Thyroid gland (tissue), 4 donors: ENCODE measurements around the gene TREML2. TPM values are rescaled to one million over a fixed set of nuclear protein-coding genes. Genes with fewer than 3 reads are reported as not detected.

Experiments
- DNase-seq, 2 donors: peaks; one replicate each; pipeline ENCODE4 v3.0.0-alpha.2; 2019
- H3K27ac ChIP-seq, 3 donors: fragments of 200-600 bp; sonication (generic); 1 replicate in 2 of 3; 2 replicates in 1 of 3; pipeline ENCODE4 v1.5.1; 2016 to 2019; ENCODE audit warnings: mild to moderate bottlenecking in 1 of 3, moderate library complexity in 1 of 3
- H3K27me3 ChIP-seq: fragments of 200-600 bp; sonication (generic); one replicate; pipeline ENCODE4 v1.5.1; 2019
- H3K36me3 ChIP-seq, 2 donors: fragments of 200-600 bp; sonication (generic); one replicate each; pipeline ENCODE4 v1.5.1; 2016 to 2019
- H3K4me1 ChIP-seq, 2 donors: fragments of 200-600 bp; sonication (generic); one replicate each; pipeline ENCODE4 v1.5.1; 2017 to 2019
- H3K4me3 ChIP-seq, 3 donors: fragments of 200-600 bp; sonication (generic); replicated peaks in 1 of 3; 1 replicate in 2 of 3; 2 replicates in 1 of 3; pipeline ENCODE4 v1.5.1; 2016; ENCODE audit warnings: mild to moderate bottlenecking in 1 of 3
- H3K9me3 ChIP-seq: fragments of 200-600 bp; sonication (generic); one replicate; pipeline ENCODE4 v1.5.1; 2017
- POLR2A ChIP-seq, 2 donors: fragments of 450-650 bp; IDR thresholded peaks; one replicate each; pipeline ENCODE4 v1.6.1; 2017; ENCODE audit warnings: antibody characterized with exemption in 2 of 2, mild to moderate bottlenecking in 2 of 2, moderate library complexity in 1 of 2
- WGBS, 2 donors: methylation state at CpG; one replicate each; pipeline ENCODE4 v1.1.5; 2017; 5-methylcytosine and 5-hydroxymethylcytosine counted together
- intact Hi-C: fragments of 100-400 bp; cut with DNase I; formaldehyde crosslinking; loops from one replicate; pipeline ENCODE4 v1.15.1; 2023
- total RNA-seq, 4 donors: library from RNA; depleted of rRNA; stranded (reverse); fragments of >200 nt; gene quantifications; one replicate each; pipeline ENCODE4 v1.2.3, GENCODE V29; 2016
- TF ChIP-seq, protein P1 (sequence below), 6 experiments: fragments of 200-600 bp in 3 of 6; fragments of 450-650 bp in 3 of 6; sonication (generic) in 3 of 6; IDR thresholded peaks; one replicate each; pipeline ENCODE4 v1.5.1; 2016 to 2019; ENCODE audit warnings: antibody characterized with exemption in 6 of 6, mild to moderate bottlenecking in 2 of 6, inconsistent platforms in 1 of 6, moderate library complexity in 1 of 6

The TREML2 gene
- total RNA-seq, 4 donors from 2014 or later: not detected

GRCh38 chr6:41222513-41222912 is 21.6 kb upstream of the TREML2 start:
- intact Hi-C loops: no loop called here
- Histone ChIP-seq H3K27ac (no peak overlapping the region), H3K4me3 (no peak overlapping the region), H3K9me3 (no peaks in the 10 kb centered on the region), H3K4me1 (no peaks in the 10 kb centered on the region), H3K27me3 (no peaks in the 10 kb centered on the region), H3K36me3 (no peaks in the 10 kb centered on the region)
- 77 to 79% methylated on average over 4 to 5 of the region's 5 CpGs for WGBS, 2 donors
- no peak for DNase-seq
- no peak for TF ChIP-seq POLR2A (IDR thresholded peaks at IDR 0.05)
- TF ChIP-seq, protein P1, sequence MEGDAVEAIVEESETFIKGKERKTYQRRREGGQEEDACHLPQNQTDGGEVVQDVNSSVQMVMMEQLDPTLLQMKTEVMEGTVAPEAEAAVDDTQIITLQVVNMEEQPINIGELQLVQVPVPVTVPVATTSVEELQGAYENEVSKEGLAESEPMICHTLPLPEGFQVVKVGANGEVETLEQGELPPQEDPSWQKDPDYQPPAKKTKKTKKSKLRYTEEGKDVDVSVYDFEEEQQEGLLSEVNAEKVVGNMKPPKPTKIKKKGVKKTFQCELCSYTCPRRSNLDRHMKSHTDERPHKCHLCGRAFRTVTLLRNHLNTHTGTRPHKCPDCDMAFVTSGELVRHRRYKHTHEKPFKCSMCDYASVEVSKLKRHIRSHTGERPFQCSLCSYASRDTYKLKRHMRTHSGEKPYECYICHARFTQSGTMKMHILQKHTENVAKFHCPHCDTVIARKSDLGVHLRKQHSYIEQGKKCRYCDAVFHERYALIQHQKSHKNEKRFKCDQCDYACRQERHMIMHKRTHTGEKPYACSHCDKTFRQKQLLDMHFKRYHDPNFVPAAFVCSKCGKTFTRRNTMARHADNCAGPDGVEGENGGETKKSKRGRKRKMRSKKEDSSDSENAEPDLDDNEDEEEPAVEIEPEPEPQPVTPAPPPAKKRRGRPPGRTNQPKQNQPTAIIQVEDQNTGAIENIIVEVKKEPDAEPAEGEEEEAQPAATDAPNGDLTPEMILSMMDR (IDR thresholded peaks at IDR 0.05): no peak

DNA sequence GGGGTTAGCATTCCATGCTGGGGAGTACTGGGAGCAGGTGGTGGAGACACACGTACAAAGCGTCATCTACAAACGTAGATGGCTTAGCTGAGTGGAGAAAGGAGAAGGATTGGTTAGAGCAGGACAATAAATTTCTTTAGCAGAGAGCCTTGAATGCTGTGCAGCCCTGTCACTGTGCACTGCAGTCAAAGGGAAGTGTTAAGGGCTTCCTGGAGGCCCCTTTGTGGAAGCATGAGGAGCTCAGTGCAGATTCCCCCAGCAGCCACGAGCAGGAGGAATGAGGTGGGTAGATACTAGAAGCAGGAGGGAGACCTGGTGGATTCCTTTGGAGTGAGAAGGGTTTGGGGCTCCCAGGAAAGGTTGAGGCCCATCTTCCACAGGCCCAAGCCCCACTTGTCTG is 21.1 kb upstream of the TREML2 start:
- no peak for DNase-seq
- Histone ChIP-seq H3K4me3 (no peak overlapping the region), H3K27me3 (no peaks in the 10 kb centered on the region), H3K4me1 (no peaks in the 10 kb centered on the region), H3K36me3 (no peaks in the 10 kb centered on the region), H3K27ac (no peak overlapping the region), H3K9me3 (no peaks in the 10 kb centered on the region)
- intact Hi-C loops: no loop called here
- 63 to 65% methylated on average over 4 of the region's 4 CpGs for WGBS, 2 donors
- TF ChIP-seq POLR2A (IDR thresholded peaks at IDR 0.05): no peak
- TF ChIP-seq, protein P1 (IDR thresholded peaks at IDR 0.05): no peak

GRCh38 chr6:41216616-41217015 is 15.7 kb upstream of the TREML2 start:
- no peaks in the 10 kb centered on the region for H3K27me3 ChIP-seq
- no peak for TF ChIP-seq POLR2A (IDR thresholded peaks at IDR 0.05)
- TF ChIP-seq, protein P1 (IDR thresholded peaks at IDR 0.05): no peak
- H3K27ac ChIP-seq: no peak overlapping the region
- intact Hi-C loops: no loop called here
- no peaks in the 10 kb centered on the region for H3K9me3 ChIP-seq
- H3K4me1 ChIP-seq: no peaks in the 10 kb centered on the region
- no peaks in the 10 kb centered on the region for H3K36me3 ChIP-seq
- H3K4me3 ChIP-seq: no peak overlapping the region
- no peak for DNase-seq
- 73 to 84% methylated on average over 5 of the region's 5 CpGs for WGBS, 2 donors

- DNase-seq: no peak
- no peak overlapping the region for H3K27ac ChIP-seq
- H3K4me1 ChIP-seq: no peaks in the 10 kb centered on the region
- no peak for TF ChIP-seq POLR2A (IDR thresholded peaks at IDR 0.05)
- TF ChIP-seq, protein P1 (IDR thresholded peaks at IDR 0.05): no peak
- no peaks in the 10 kb centered on the region for H3K27me3 ChIP-seq
- H3K36me3 ChIP-seq: no peaks in the 10 kb centered on the region
- intact Hi-C loops: no loop called here
- H3K4me3 ChIP-seq: no peak overlapping the region
- no peaks in the 10 kb centered on the region for H3K9me3 ChIP-seq
- WGBS, 2 donors: 89 to 90% methylated on average over 5 of the region's 5 CpGs
Measured at GRCh38 chr6:41215777-41216176, 14.8 kb upstream of the TREML2 start.

- H3K4me1 ChIP-seq: no peaks in the 10 kb centered on the region
- H3K27ac ChIP-seq: no peak overlapping the region
- no peak overlapping the region for H3K4me3 ChIP-seq
- no peaks in the 10 kb centered on the region for H3K9me3 ChIP-seq
- intact Hi-C loops: no loop called here
- no peaks in the 10 kb centered on the region for H3K27me3 ChIP-seq
- no peak for DNase-seq
- TF ChIP-seq, protein P1 (IDR thresholded peaks at IDR 0.05): no peak
- TF ChIP-seq POLR2A (IDR thresholded peaks at IDR 0.05): no peak
- 85% methylated on average over 9 of the region's 9 CpGs for WGBS, 2 donors
- no peaks in the 10 kb centered on the region for H3K36me3 ChIP-seq
Measured at GRCh38 chr6:41214559-41215238, 13.8 kb upstream of the TREML2 start.
